Astrocyte (in vitro differentiated cells and primary cell): ENCODE data around the gene LRRC4. TPM values are rescaled to one million over a fixed set of nuclear protein-coding genes. Genes with fewer than 3 reads are reported as not detected.

Experiments
- DNase-seq: peaks from one replicate; pipeline ENCODE4 v3.0.0-alpha.2; 2010; ENCODE audit warnings: low read depth
- FAIRE-seq: peaks from 2 replicates; lab custom pipeline; 2011; peaks lifted over from hg19 to GRCh38; lab: Jason Lieb, UNC
- H2AFZ ChIP-seq: 2 replicates; pipeline ENCODE4 v1.6.0; 2012; ENCODE audit warnings: low read depth, low read length, inconsistent platforms
- H3K27ac ChIP-seq: 2 replicates; pipeline ENCODE4 v1.5.1; 2011; ENCODE audit warnings: low read depth, low read length, inconsistent platforms
- H3K27me3 ChIP-seq: 2 replicates; pipeline ENCODE4 v1.6.0; 2011; ENCODE audit warnings: low read length, inconsistent platforms; ENCODE audit not compliant: insufficient read depth
- H3K36me3 ChIP-seq: 2 replicates; pipeline ENCODE4 v1.5.1; 2011; ENCODE audit warnings: low read length, inconsistent platforms; ENCODE audit not compliant: insufficient read depth
- H3K4me1 ChIP-seq: 2 replicates; pipeline ENCODE4 v1.5.1; 2011; ENCODE audit warnings: low read length, inconsistent platforms; ENCODE audit not compliant: insufficient read depth
- H3K4me2 ChIP-seq: 2 replicates; pipeline ENCODE4 v1.6.0; 2012; ENCODE audit warnings: low read length, inconsistent platforms
- H3K4me3 ChIP-seq: 2 replicates; pipeline ENCODE4 v1.5.1; 2011; ENCODE audit warnings: low read depth, mild to moderate bottlenecking, low read length, inconsistent platforms; ENCODE audit not compliant: insufficient read depth
- H3K79me2 ChIP-seq: 2 replicates; pipeline ENCODE4 v1.6.0; 2012; ENCODE audit warnings: mild to moderate bottlenecking, low read length, inconsistent platforms; ENCODE audit not compliant: insufficient read depth
- H3K9ac ChIP-seq: 2 replicates; pipeline ENCODE4 v1.6.0; 2012; ENCODE audit warnings: mild to moderate bottlenecking, low read length, inconsistent platforms
- H3K9me3 ChIP-seq: 2 replicates; pipeline ENCODE4 v1.5.1; 2012; ENCODE audit warnings: low read depth, mild to moderate bottlenecking, low read length, inconsistent platforms; ENCODE audit not compliant: insufficient read depth
- H4K20me1 ChIP-seq: 2 replicates; pipeline ENCODE4 v1.6.0; 2012; ENCODE audit warnings: low read length, inconsistent platforms; ENCODE audit not compliant: insufficient read depth
- H3K27ac Mint-ChIP-seq: one replicate; pipeline ENCODE4 v1.8.0; 2021; ENCODE audit warnings: mild to moderate bottlenecking, mixed read lengths; ENCODE audit not compliant: unreplicated experiment
- H3K27me3 Mint-ChIP-seq: one replicate; pipeline ENCODE4 v1.8.0; 2021; ENCODE audit warnings: low read depth, mixed read lengths; ENCODE audit not compliant: unreplicated experiment
- H3K36me3 Mint-ChIP-seq: one replicate; pipeline ENCODE4 v1.8.0; 2021; ENCODE audit warnings: low read depth, mixed read lengths; ENCODE audit not compliant: unreplicated experiment
- H3K4me1 Mint-ChIP-seq: one replicate; pipeline ENCODE4 v1.8.0; 2021; ENCODE audit warnings: low read depth, mixed read lengths; ENCODE audit not compliant: unreplicated experiment
- H3K4me3 Mint-ChIP-seq: one replicate; pipeline ENCODE4 v1.8.0; 2021; ENCODE audit warnings: mild to moderate bottlenecking, moderate library complexity, mixed read lengths; ENCODE audit not compliant: unreplicated experiment
- H3K9me3 Mint-ChIP-seq: one replicate; pipeline ENCODE4 v1.8.0; 2021; ENCODE audit warnings: mild to moderate bottlenecking, mixed read lengths; ENCODE audit not compliant: unreplicated experiment
- CTCF ChIP-seq: IDR thresholded peaks from 2 replicates; pipeline ENCODE4 v1.5.1; 2011; ENCODE audit warnings: low read depth, mild to moderate bottlenecking, inconsistent platforms, low read length, moderate library complexity; ENCODE audit not compliant: insufficient read depth
- EZH2 ChIP-seq: IDR thresholded peaks from 2 replicates; pipeline ENCODE4 v1.6.1; 2012; ENCODE audit warnings: mild to moderate bottlenecking, low read length, inconsistent platforms; ENCODE audit not compliant: insufficient read depth
- total RNA-seq: library from RNA; stranded (reverse); gene quantifications from 2 replicates; pipeline ENCODE4 v1.2.1, GENCODE V29; 2021

The LRRC4 gene
- total RNA-seq, 1 donor from 2014 or later, result 4.4 TPM

- no peak for DNase-seq
- no peak overlapping the region for H3K27ac Mint-ChIP-seq
- Histone ChIP-seq H3K27ac (no peak overlapping the region), H2AFZ (no peak overlapping the region), H3K27me3 (no peaks in the 10 kb centered on the region), H4K20me1 (peaks cover 95% of the 10 kb centered on the region), H3K4me3 (no peak overlapping the region), H3K4me1 (peaks cover 8% of the 10 kb centered on the region), H3K9me3 (no peaks in the 10 kb centered on the region), H3K36me3 (no peaks in the 10 kb centered on the region), H3K79me2 (no peaks in the 10 kb centered on the region), H3K4me2 (no peak overlapping the region), H3K9ac (no peak overlapping the region)
- H3K4me1 Mint-ChIP-seq, result peaks cover 43% of the 10 kb centered on the region
- no peak overlapping the region for H3K4me3 Mint-ChIP-seq
- TF ChIP-seq EZH2 (no peak), CTCF (no peak)
- peaks cover 18% of the 10 kb centered on the region for H3K36me3 Mint-ChIP-seq
- FAIRE-seq, result no peak
- H3K27me3 Mint-ChIP-seq, result no peaks in the 10 kb centered on the region
- no peaks in the 10 kb centered on the region for H3K9me3 Mint-ChIP-seq
Observed at GRCh38 chr7:128067983-128068382, 36.7 kb upstream of the LRRC4 start.

- H3K27me3 Mint-ChIP-seq, result no peaks in the 10 kb centered on the region
- Histone ChIP-seq H3K27ac (no peak overlapping the region), H4K20me1 (peaks cover 95% of the 10 kb centered on the region), H3K9me3 (no peaks in the 10 kb centered on the region), H3K4me1 (peaks cover 10% of the 10 kb centered on the region), H3K9ac (no peak overlapping the region), H3K4me3 (no peak overlapping the region), H2AFZ (no peak overlapping the region), H3K4me2 (no peak overlapping the region), H3K79me2 (no peaks in the 10 kb centered on the region), H3K36me3 (no peaks in the 10 kb centered on the region), H3K27me3 (no peaks in the 10 kb centered on the region)
- H3K36me3 Mint-ChIP-seq, result peaks cover 21% of the 10 kb centered on the region
- H3K4me1 Mint-ChIP-seq, result peaks cover 52% of the 10 kb centered on the region
- H3K4me3 Mint-ChIP-seq, result peak overlapping the region; percentile 20
- no peak for DNase-seq
- H3K27ac Mint-ChIP-seq, result no peak overlapping the region
- no peaks in the 10 kb centered on the region for H3K9me3 Mint-ChIP-seq
- no peak for FAIRE-seq
- TF ChIP-seq CTCF (no peak), EZH2 (no peak)
Observed at GRCh38 chr7:128066858-128067257, 35.6 kb upstream of the LRRC4 start.

- Histone ChIP-seq H4K20me1 (peaks cover 95% of the 10 kb centered on the region), H3K4me2 (no peak overlapping the region), H3K27me3 (no peaks in the 10 kb centered on the region), H3K9me3 (no peaks in the 10 kb centered on the region), H3K27ac (no peak overlapping the region), H3K4me1 (peaks cover 10% of the 10 kb centered on the region), H3K4me3 (no peak overlapping the region), H3K36me3 (no peaks in the 10 kb centered on the region), H3K79me2 (no peaks in the 10 kb centered on the region), H3K9ac (no peak overlapping the region), H2AFZ (no peak overlapping the region)
- Mint-ChIP-seq H3K4me1 (peaks cover 50% of the 10 kb centered on the region), H3K4me3 (no peak overlapping the region), H3K27me3 (no peaks in the 10 kb centered on the region), H3K9me3 (no peaks in the 10 kb centered on the region), H3K36me3 (peaks cover 16% of the 10 kb centered on the region), H3K27ac (no peak overlapping the region)
- TF ChIP-seq CTCF (no peak), EZH2 (no peak)
- no peak for FAIRE-seq
- DNase-seq, result no peak
Observed at GRCh38 chr7:128066395-128066794, 35.2 kb upstream of the LRRC4 start.
